SU-DHL-6 (cell line): Measurements from ENCODE around the gene WWOX.

Source experiments
- EZH2phosphoT487 ChIP-seq: fragments of 200-600 bp; sonication (generic), shearing (Covaris generic); conservative IDR thresholded peaks from 2 replicates; pipeline ENCODE4 v1.6.1; 2018; ENCODE audit warnings: mild to moderate bottlenecking, antibody characterized with exemption, low read length, moderate library complexity, mixed read lengths
- TF ChIP-seq, protein P1 (sequence below): fragments of 200-600 bp; sonication (generic); IDR thresholded peaks from one replicate; pipeline ENCODE4 v1.5.1; 2017; ENCODE audit warnings: antibody characterized with exemption, mild to moderate bottlenecking, low read length, moderate library complexity; ENCODE audit not compliant: insufficient read depth, poor library complexity, severe bottlenecking

DNA sequence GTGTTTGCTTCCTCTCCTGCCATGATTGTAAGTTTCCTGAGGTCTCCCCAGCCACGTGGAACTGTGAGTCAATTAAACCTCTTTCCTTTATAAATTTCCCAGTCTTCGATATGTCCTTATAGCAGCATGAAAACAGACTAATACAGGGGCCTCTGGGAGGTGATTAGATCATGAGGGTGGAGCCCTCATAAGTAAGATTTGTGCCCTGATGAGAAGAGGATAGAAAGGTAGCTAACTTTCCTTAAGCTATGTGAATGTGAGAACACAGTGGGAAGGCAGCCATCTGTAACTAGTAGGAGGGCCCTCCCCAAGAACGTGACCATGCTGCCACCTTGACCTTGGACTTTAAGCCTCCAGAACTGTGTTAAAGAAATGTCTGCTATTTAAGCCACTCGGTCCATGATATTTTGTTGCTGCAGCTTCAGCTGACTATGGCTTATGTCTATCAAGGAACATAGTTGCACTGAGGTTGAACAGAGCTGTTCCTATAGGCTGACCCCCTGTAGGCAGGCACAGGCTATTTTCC, 30.7 kb downstream of the WWOX start:
- TF ChIP-seq, protein P1, sequence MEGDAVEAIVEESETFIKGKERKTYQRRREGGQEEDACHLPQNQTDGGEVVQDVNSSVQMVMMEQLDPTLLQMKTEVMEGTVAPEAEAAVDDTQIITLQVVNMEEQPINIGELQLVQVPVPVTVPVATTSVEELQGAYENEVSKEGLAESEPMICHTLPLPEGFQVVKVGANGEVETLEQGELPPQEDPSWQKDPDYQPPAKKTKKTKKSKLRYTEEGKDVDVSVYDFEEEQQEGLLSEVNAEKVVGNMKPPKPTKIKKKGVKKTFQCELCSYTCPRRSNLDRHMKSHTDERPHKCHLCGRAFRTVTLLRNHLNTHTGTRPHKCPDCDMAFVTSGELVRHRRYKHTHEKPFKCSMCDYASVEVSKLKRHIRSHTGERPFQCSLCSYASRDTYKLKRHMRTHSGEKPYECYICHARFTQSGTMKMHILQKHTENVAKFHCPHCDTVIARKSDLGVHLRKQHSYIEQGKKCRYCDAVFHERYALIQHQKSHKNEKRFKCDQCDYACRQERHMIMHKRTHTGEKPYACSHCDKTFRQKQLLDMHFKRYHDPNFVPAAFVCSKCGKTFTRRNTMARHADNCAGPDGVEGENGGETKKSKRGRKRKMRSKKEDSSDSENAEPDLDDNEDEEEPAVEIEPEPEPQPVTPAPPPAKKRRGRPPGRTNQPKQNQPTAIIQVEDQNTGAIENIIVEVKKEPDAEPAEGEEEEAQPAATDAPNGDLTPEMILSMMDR, result no peak
- TF ChIP-seq EZH2phosphoT487, result no peak
